VCaP (cell line): ENCODE results near the gene TGOLN2.

Source experiments
- H3K27ac ChIP-seq: fragments of 450-650 bp; 2 replicates; pipeline ENCODE4 v1.5.1; 2017
- CTCF ChIP-seq: fragments of 450-650 bp; conservative IDR thresholded peaks from 2 replicates; pipeline ENCODE4 v1.5.1; 2017; ENCODE audit warnings: mild to moderate bottlenecking, moderate library complexity

TGOLN2 gene

GRCh38 chr2:85308896-85309555, 18.8 kb downstream of the TGOLN2 start:
- no peak overlapping the region for H3K27ac ChIP-seq

GRCh38 chr2:85308201-85308600, 19.6 kb downstream of the TGOLN2 start:
- TF ChIP-seq CTCF: no peak
- H3K27ac ChIP-seq: no peak overlapping the region

More at GRCh38 chr2:85308896-85309555, 18.8 kb downstream of the TGOLN2 start:
- no peak for TF ChIP-seq CTCF

GRCh38 chr2:85307527-85307897, 20.3 kb downstream of the TGOLN2 start:
- TF ChIP-seq CTCF: no peak
- H3K27ac ChIP-seq: no peak overlapping the region

- TF ChIP-seq CTCF: no peak
- no peak overlapping the region for H3K27ac ChIP-seq
Measured at GRCh38 chr2:85303780-85304531, 23.8 kb downstream of the TGOLN2 start.

GRCh38 chr2:85302121-85302520, 25.7 kb downstream of the TGOLN2 start:
- no peak for TF ChIP-seq CTCF

GRCh38 chr2:85291425-85292023, 36.3 kb downstream of the TGOLN2 start:
- no peak overlapping the region for H3K27ac ChIP-seq
- no peak for TF ChIP-seq CTCF

More at GRCh38 chr2:85302121-85302520, 25.7 kb downstream of the TGOLN2 start:
- no peak overlapping the region for H3K27ac ChIP-seq

GRCh38 chr2:85288244-85288725, 39.5 kb downstream of the TGOLN2 start:
- H3K27ac ChIP-seq: no peak overlapping the region
- no peak for TF ChIP-seq CTCF
